ENCODE measurements around the gene PRCC.

The PRCC gene

GRCh38 chr1:156805766-156806511 is 38.6 kb downstream of the PRCC start:
- no peak overlapping the region for H2AFZ ChIP-seq (ENCODE audit: low read length)
- H3K4me1 ChIP-seq (ENCODE audit: insufficient read depth, low read length, poor library complexity, severe bottlenecking), result peaks cover 8% of the 10 kb centered on the region
- no peaks in the 10 kb centered on the region for H3K9me3 ChIP-seq (ENCODE audit: insufficient read depth, low read depth, low read length)
- H3K27me3 ChIP-seq (ENCODE audit: insufficient read depth, low read length, poor library complexity, severe bottlenecking), result no peaks in the 10 kb centered on the region
- H3K4me2 ChIP-seq (ENCODE audit: low read depth, low read length, poor library complexity, severe bottlenecking), result no peak overlapping the region
- H3K4me3 ChIP-seq (ENCODE audit: low read length, poor library complexity, severe bottlenecking), result no peak overlapping the region
- no peaks in the 10 kb centered on the region for H3K9me2 ChIP-seq (replicated peaks; ENCODE audit: low read depth, low read length)
- H3K36me3 ChIP-seq (ENCODE audit: insufficient read depth, low read length), result peaks cover 17% of the 10 kb centered on the region
- no peaks in the 10 kb centered on the region for H3F3A ChIP-seq (ENCODE audit: low read depth)
- TF ChIP-seq EZH2phosphoT487 (IDR thresholded peaks at IDR 0.05; ENCODE audit: borderline replicate concordance) (no peak), CTCF (conservative IDR thresholded peaks at IDR 0.05; ENCODE audit: low read length) (no peak)
- no peaks in the 10 kb centered on the region for H3K79me2 ChIP-seq (ENCODE audit: insufficient read depth, low read length)
- no peak overlapping the region for H3K9ac ChIP-seq (ENCODE audit: low read depth, low read length, poor library complexity, severe bottlenecking)
- H4K20me1 ChIP-seq (ENCODE audit: insufficient read depth, low read length, poor library complexity, severe bottlenecking), result no peaks in the 10 kb centered on the region

GRCh38 chr1:156806512-156807440 is 39.4 kb downstream of the PRCC start:
- Histone ChIP-seq H4K20me1 (ENCODE audit: insufficient read depth, low read length, poor library complexity, severe bottlenecking) (no peaks in the 10 kb centered on the region), H3K27me3 (ENCODE audit: insufficient read depth, low read length, poor library complexity, severe bottlenecking) (no peaks in the 10 kb centered on the region), H3K9me2 (replicated peaks; ENCODE audit: low read depth, low read length) (no peaks in the 10 kb centered on the region), H3K9ac (ENCODE audit: low read depth, low read length, poor library complexity, severe bottlenecking) (no peak overlapping the region), H3F3A (ENCODE audit: low read depth) (no peaks in the 10 kb centered on the region), H2AFZ (ENCODE audit: low read length) (no peak overlapping the region), H3K79me2 (ENCODE audit: insufficient read depth, low read length) (no peaks in the 10 kb centered on the region), H3K4me3 (ENCODE audit: low read length, poor library complexity, severe bottlenecking) (no peak overlapping the region), H3K4me1 (ENCODE audit: insufficient read depth, low read length, poor library complexity, severe bottlenecking) (peaks cover 6% of the 10 kb centered on the region), H3K36me3 (ENCODE audit: insufficient read depth, low read length) (peaks cover 9% of the 10 kb centered on the region; the same call in 1 of the 2 replicates), H3K4me2 (ENCODE audit: low read depth, low read length, poor library complexity, severe bottlenecking) (no peak overlapping the region), H3K9me3 (ENCODE audit: insufficient read depth, low read depth, low read length) (no peaks in the 10 kb centered on the region)
- no peak for TF ChIP-seq EZH2phosphoT487 (IDR thresholded peaks at IDR 0.05; ENCODE audit: borderline replicate concordance)
- TF ChIP-seq CTCF (conservative IDR thresholded peaks at IDR 0.05; ENCODE audit: low read length), result no peak

- peaks cover 6% of the 10 kb centered on the region for H3K4me1 ChIP-seq (ENCODE audit: insufficient read depth, low read length, poor library complexity, severe bottlenecking)
- no peaks in the 10 kb centered on the region for H3K79me2 ChIP-seq (ENCODE audit: insufficient read depth, low read length)
- no peaks in the 10 kb centered on the region for H3K9me2 ChIP-seq (replicated peaks; ENCODE audit: low read depth, low read length)
Observed at GRCh38 chr1:156807627-156808026, 40.3 kb downstream of the PRCC start.

More at GRCh38 chr1:156807627-156808026, 40.3 kb downstream of the PRCC start:
- no peak overlapping the region for H2AFZ ChIP-seq (ENCODE audit: low read length)
- H3K4me3 ChIP-seq (ENCODE audit: low read length, poor library complexity, severe bottlenecking), result no peak overlapping the region
- no peaks in the 10 kb centered on the region for H3K27me3 ChIP-seq (ENCODE audit: insufficient read depth, low read length, poor library complexity, severe bottlenecking)
- TF ChIP-seq CTCF (conservative IDR thresholded peaks at IDR 0.05; ENCODE audit: low read length) (no peak), EZH2phosphoT487 (IDR thresholded peaks at IDR 0.05; ENCODE audit: borderline replicate concordance) (no peak)
- no peaks in the 10 kb centered on the region for H3K9me3 ChIP-seq (ENCODE audit: insufficient read depth, low read depth, low read length)
- H4K20me1 ChIP-seq (ENCODE audit: insufficient read depth, low read length, poor library complexity, severe bottlenecking), result no peaks in the 10 kb centered on the region
- H3F3A ChIP-seq (ENCODE audit: low read depth), result no peaks in the 10 kb centered on the region
- no peak overlapping the region for H3K4me2 ChIP-seq (ENCODE audit: low read depth, low read length, poor library complexity, severe bottlenecking)
- 0 out of 2 replicates have a peak, but pooled peaks cover under 1% of the 10 kb centered on the region for H3K36me3 ChIP-seq (ENCODE audit: insufficient read depth, low read length)
- no peak overlapping the region for H3K9ac ChIP-seq (ENCODE audit: low read depth, low read length, poor library complexity, severe bottlenecking)
